Measurements from ENCODE around the gene PSMD11. TPM values are rescaled to one million over a fixed set of nuclear protein-coding genes. Genes with fewer than 3 reads are reported as not detected.
A peak's percentile ranks its signal among the peaks of the same experiment; 100 is the strongest.

Gene PSMD11
- total RNA-seq, 1 experiment from 2014 or later = 163 TPM

DNA sequence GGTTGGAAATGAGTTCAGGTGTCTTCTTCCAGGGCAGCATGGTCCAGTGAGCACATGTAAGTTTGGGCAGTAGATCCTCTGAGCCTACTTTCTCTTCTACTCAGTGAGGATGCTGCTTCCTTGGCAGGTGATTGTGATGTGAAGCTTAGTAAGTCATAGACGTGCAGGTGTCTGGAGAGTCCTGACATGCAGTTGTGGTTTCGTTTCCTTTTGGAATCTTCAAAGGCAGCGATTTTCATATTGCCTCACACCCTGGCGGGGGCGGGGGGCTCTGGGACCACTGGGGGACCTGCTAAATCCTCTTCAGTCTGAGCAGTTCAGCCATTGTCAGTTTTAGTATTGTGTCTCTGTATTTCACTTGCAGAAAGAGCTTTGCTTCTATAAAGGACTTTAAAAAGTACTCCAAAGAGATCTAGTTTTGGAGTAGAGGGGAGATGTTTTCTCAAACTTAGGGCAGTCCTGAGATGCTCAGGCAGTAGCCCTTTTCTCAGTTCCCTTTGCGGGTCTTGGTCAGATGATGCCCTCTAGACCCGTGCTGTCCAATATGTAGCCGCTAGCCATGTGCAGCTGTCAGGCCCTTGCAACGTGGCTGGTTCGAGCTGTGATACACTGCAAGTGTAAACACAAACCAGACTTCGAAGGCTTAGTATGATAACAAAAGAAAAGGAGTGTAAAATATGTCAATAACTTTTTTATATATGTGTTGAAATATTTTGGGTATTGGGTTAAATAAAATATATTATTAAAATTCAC lies 38.4 kb downstream of the PSMD11 start:
- CTCF ChIA-PET = no interaction called here
- ATAC-seq (no peak), DNase-seq (no peak)
- intact Hi-C loops (cut with micrococcal nuclease) = loop anchor here (5.0 to 10.0 kb wide), 2 partner anchors 122 to 275 kb away; no protein-coding TSS in a partner anchor
- Histone ChIP-seq H4K20me1 (ENCODE audit: low read length) (no peaks in the 10 kb centered on the region), H3K4me1 (ENCODE audit: insufficient read depth, low read length) (peaks cover 4% of the 10 kb centered on the region; the same call in 1 of the 2 replicates), H3K4me2 (ENCODE audit: low read length) (no peak overlapping the region), H3K27me3 (ENCODE audit: low read length) (no peaks in the 10 kb centered on the region), H2AFZ (ENCODE audit: low read length) (no peak overlapping the region), H3K27ac (ENCODE audit: low read length) (no peak overlapping the region), H3K9me3 (ENCODE audit: low read length) (no peaks in the 10 kb centered on the region), H3K79me2 (ENCODE audit: low read length) (peaks cover under 1% of the 10 kb centered on the region; the same call in 1 of the 2 replicates), H3K4me3 (ENCODE audit: low read length) (no peak overlapping the region), H3F3A (ENCODE audit: low read length, unreplicated experiment) (peaks cover 7% of the 10 kb centered on the region), H3K36me3 (ENCODE audit: low read depth, low read length) (peaks cover 28% of the 10 kb centered on the region), H3K9ac (ENCODE audit: low read length) (no peak overlapping the region), H3K9me2 (replicated peaks; ENCODE audit: low read length) (no peaks in the 10 kb centered on the region)
- TF ChIP-seq EZH2phosphoT487 (IDR thresholded peaks at IDR 0.05; ENCODE audit: borderline replicate concordance, low read length) (no peak), EZH2 (IDR thresholded peaks at IDR 0.05; ENCODE audit: low read length, unreplicated experiment) (no peak), CTCF (conservative IDR thresholded peaks at IDR 0.05; ENCODE audit: low read depth, low read length) (no peak)
- POLR2A ChIA-PET (ENCODE audit: unreplicated experiment) = interaction anchor here (0.5 kb wide), 1 partner anchor 148 kb away, joined by 3 read pairs; no protein-coding TSS in a partner anchor
- no TSS peak for BruUV-seq (replicated peaks)

GRCh38 chr17:32483451-32484019 lies 39.2 kb downstream of the PSMD11 start:
- Histone ChIP-seq H3K27me3 (ENCODE audit: low read length) (no peaks in the 10 kb centered on the region), H3K4me1 (ENCODE audit: insufficient read depth, low read length) (peaks cover 4% of the 10 kb centered on the region; the same call in 1 of the 2 replicates), H3K4me3 (ENCODE audit: low read length) (no peak overlapping the region), H2AFZ (ENCODE audit: low read length) (no peak overlapping the region), H3F3A (ENCODE audit: low read length, unreplicated experiment) (peaks cover 7% of the 10 kb centered on the region), H3K4me2 (ENCODE audit: low read length) (no peak overlapping the region), H3K27ac (ENCODE audit: low read length) (no peak overlapping the region), H3K36me3 (ENCODE audit: low read depth, low read length) (peaks cover 20% of the 10 kb centered on the region), H3K79me2 (ENCODE audit: low read length) (peaks cover 5% of the 10 kb centered on the region; the same call in 1 of the 2 replicates), H3K9me3 (ENCODE audit: low read length) (no peaks in the 10 kb centered on the region), H4K20me1 (ENCODE audit: low read length) (no peaks in the 10 kb centered on the region), H3K9me2 (replicated peaks; ENCODE audit: low read length) (no peaks in the 10 kb centered on the region), H3K9ac (ENCODE audit: low read length) (no peak overlapping the region)
- POLR2A ChIA-PET (ENCODE audit: unreplicated experiment) = no interaction called here
- CTCF ChIA-PET = no interaction called here
- intact Hi-C loops (cut with micrococcal nuclease) = loop anchor here (5.0 to 10.0 kb wide), 2 partner anchors 121 to 274 kb away; no protein-coding TSS in a partner anchor
- BruUV-seq (replicated peaks) = no TSS peak
- peak; percentile 25 for DNase-seq
- TF ChIP-seq EZH2 (IDR thresholded peaks at IDR 0.05; ENCODE audit: low read length, unreplicated experiment) = no peak
- TF ChIP-seq EZH2phosphoT487 (IDR thresholded peaks at IDR 0.05; ENCODE audit: borderline replicate concordance, low read length) = no peak
- peak; percentile 48 for TF ChIP-seq CTCF (conservative IDR thresholded peaks at IDR 0.05; ENCODE audit: low read depth, low read length)
- peak; percentile 37 for ATAC-seq

All from PC-3 (cell line).